ENCODE data around the gene RAC2.

Gene RAC2

DNA sequence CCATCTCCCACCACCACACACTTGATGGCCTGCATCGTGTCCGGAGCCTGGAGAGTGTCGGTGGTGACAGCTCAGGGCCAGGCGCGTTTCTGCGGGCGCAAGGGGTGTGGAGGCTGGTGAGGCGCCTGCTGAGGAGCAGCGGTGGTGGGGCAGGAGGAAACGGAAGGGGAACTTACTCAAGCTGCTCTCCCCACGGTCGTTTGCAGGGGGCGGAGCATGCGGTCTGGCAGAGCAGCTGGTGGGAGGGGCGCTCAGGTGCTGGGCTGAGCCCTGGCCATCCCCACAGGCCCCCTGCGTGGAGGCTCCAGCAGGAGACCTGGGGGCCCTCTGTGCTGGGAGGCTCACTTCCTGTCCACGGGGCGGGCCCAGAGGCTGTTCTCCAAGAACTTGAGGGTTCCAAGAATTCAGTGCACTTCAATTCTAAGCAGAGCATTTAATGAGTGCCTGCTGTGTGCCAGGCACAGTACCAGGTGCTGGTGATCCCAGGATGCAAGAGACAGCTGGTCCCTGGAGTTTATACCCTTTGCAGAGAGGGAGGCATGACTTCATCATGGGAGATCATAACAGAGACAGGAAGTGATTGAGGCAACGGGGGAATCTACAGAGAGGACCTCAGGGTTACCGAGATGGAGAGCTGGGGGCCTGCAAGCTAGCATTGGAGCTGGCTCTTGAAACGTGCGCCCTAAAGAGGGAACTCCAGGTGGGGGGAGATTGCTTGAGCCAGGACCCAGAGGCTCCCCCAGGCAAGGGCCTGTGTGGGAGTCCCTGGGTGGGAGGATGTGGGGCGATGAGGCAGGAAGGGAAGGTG is at the start of gene RAC2:
Gene RAC2, minus strand, starts transcription at position 156 of the 808 bp plus-strand sequence. Its CDS starts 121 bp downstream, at position 35.
- peak within 1 kb of the TSS; percentile 58 to 71 for H3K4me3 ChIP-seq (replicated peaks in 1 of 2; ENCODE audit: low read depth in 2 of 2, low read length in 2 of 2)
- DNase-seq (ENCODE audit: low read depth in 2 of 2): peak; percentile 76 to 82
- TF ChIP-seq, protein P1, sequence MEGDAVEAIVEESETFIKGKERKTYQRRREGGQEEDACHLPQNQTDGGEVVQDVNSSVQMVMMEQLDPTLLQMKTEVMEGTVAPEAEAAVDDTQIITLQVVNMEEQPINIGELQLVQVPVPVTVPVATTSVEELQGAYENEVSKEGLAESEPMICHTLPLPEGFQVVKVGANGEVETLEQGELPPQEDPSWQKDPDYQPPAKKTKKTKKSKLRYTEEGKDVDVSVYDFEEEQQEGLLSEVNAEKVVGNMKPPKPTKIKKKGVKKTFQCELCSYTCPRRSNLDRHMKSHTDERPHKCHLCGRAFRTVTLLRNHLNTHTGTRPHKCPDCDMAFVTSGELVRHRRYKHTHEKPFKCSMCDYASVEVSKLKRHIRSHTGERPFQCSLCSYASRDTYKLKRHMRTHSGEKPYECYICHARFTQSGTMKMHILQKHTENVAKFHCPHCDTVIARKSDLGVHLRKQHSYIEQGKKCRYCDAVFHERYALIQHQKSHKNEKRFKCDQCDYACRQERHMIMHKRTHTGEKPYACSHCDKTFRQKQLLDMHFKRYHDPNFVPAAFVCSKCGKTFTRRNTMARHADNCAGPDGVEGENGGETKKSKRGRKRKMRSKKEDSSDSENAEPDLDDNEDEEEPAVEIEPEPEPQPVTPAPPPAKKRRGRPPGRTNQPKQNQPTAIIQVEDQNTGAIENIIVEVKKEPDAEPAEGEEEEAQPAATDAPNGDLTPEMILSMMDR (IDR thresholded peaks at IDR 0.05; ENCODE audit: low read depth, low read length): no peak

DNA sequence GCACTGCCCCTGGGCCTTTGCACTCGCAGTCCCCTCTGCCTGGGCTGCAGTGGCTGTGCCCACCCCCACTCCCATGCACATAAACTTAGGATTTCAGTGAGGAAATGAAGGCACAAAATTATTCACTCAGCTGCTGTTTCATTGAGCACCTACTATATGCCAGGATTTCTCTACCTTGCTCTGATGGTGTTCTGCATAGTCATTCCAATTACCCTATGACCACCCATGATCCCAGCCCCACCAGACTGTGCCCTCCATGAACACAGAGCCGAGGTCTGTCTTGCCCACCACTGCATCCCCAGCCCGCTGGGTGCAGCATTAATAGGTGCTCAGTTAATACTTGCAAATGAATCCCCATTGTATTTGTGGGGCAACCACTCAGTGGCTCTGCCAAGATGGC is 49.1 kb upstream of the RAC2 start:
- no peak for DNase-seq (ENCODE audit: low read depth in 2 of 2)
- TF ChIP-seq, protein P1 (IDR thresholded peaks at IDR 0.05; ENCODE audit: low read depth, low read length): no peak
- no peak overlapping the region for H3K4me3 ChIP-seq (replicated peaks in 1 of 2; ENCODE audit: low read depth in 2 of 2, low read length in 2 of 2)

DNA sequence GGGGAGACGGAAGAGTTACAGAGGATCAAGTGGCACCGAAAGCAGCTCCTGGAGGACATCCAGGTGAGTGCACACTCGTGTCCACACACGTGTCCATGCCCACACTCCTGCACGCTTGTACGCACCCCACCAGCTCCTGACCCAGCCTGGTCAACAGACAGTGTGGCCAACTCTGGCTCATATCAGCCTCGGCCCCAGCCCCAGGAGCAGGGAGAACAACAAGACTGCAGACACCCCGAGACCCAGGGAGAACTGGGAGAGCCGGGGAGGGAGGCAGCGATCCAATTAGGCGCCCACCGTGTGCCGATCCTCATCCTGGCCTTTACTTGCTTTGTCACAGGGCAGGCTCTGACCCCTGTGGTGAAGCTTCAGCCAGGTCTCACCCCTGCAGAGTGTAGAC is 48.6 kb upstream of the RAC2 start:
- TF ChIP-seq, protein P1 (IDR thresholded peaks at IDR 0.05; ENCODE audit: low read depth, low read length): no peak
- no peak for DNase-seq (ENCODE audit: low read depth in 2 of 2)
- H3K4me3 ChIP-seq (replicated peaks in 1 of 2; ENCODE audit: low read depth in 2 of 2, low read length in 2 of 2): no peak overlapping the region

- DNase-seq (ENCODE audit: low read depth in 2 of 2): no peak
- TF ChIP-seq, protein P1 (IDR thresholded peaks at IDR 0.05; ENCODE audit: low read depth, low read length): no peak
- H3K4me3 ChIP-seq (replicated peaks in 1 of 2; ENCODE audit: low read depth in 2 of 2, low read length in 2 of 2): no peak overlapping the region
Observed at GRCh38 chr22:37291559-37292298, 47.7 kb upstream of the RAC2 start.

DNA sequence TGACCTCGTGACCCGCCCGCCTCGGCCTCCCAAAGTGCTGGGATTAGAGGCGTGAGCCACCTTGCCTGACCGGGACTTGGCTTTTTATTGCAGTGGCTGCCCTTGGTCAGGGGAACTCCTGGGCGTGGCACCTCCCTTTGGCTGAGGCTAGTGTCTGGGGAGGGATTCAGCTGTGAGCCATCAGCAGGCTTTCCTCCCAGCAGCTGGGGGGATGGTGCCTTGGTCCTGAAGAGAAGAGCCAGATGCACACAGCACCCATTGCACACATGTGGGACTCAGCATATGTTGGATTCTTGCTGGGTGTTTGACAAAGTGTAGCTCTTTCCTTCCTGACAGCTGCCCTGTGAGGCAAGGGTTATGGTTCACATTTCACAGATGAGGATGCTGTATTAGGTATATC is 46.7 kb upstream of the RAC2 start:
- DNase-seq (ENCODE audit: low read depth in 2 of 2): peak; percentile 59 to 72
- no peak overlapping the region for H3K4me3 ChIP-seq (replicated peaks in 1 of 2; ENCODE audit: low read depth in 2 of 2, low read length in 2 of 2)
- TF ChIP-seq, protein P1 (IDR thresholded peaks at IDR 0.05; ENCODE audit: low read depth, low read length): no peak

GRCh38 chr22:37289156-37289735 is 45.2 kb upstream of the RAC2 start:
- H3K4me3 ChIP-seq (replicated peaks in 1 of 2; ENCODE audit: low read depth in 2 of 2, low read length in 2 of 2): no peak overlapping the region
- TF ChIP-seq, protein P1 (IDR thresholded peaks at IDR 0.05; ENCODE audit: low read depth, low read length): no peak
- DNase-seq (ENCODE audit: low read depth in 2 of 2): no peak
